HEK293T (cell line): Measurements from ENCODE around the gene PPIE.

ENCODE experiments used
- BHLHE40 ChIP-seq: fragments of 450-650 bp; IDR thresholded peaks from 2 replicates; pipeline ENCODE4 v1.6.1; 2016; ENCODE audit warnings: mild to moderate bottlenecking, moderate library complexity, borderline replicate concordance
- CTBP1 ChIP-seq: fragments of 450-650 bp; IDR thresholded peaks from 2 replicates; pipeline ENCODE4 v1.6.1; 2016; ENCODE audit warnings: borderline replicate concordance
- ELF4 ChIP-seq: fragments of 450-650 bp; IDR thresholded peaks from 2 replicates; pipeline ENCODE4 v1.6.1; 2017; ENCODE audit warnings: antibody characterized with exemption
- FOXK2 ChIP-seq: fragments of 450-650 bp; IDR thresholded peaks from 2 replicates; pipeline ENCODE4 v1.6.1; 2016; ENCODE audit warnings: mild to moderate bottlenecking
- L3MBTL2 ChIP-seq: fragments of 450-650 bp; conservative IDR thresholded peaks from 2 replicates; pipeline ENCODE4 v1.6.1; 2016; ENCODE audit warnings: mild to moderate bottlenecking
- LEF1 ChIP-seq: fragments of 450-650 bp; IDR thresholded peaks from 2 replicates; pipeline ENCODE4 v1.6.1; 2017; ENCODE audit warnings: mild to moderate bottlenecking, borderline replicate concordance
- NFRKB ChIP-seq: fragments of 450-650 bp; IDR thresholded peaks from 2 replicates; pipeline ENCODE4 v1.6.1; 2016; ENCODE audit warnings: mild to moderate bottlenecking, moderate library complexity
- SP1 ChIP-seq: fragments of 450-650 bp; IDR thresholded peaks from 2 replicates; pipeline ENCODE4 v1.6.1; 2017
- TARDBP ChIP-seq: fragments of 450-650 bp; IDR thresholded peaks from 2 replicates; pipeline ENCODE4 v1.6.1; 2016
- ZNF384 ChIP-seq: fragments of 450-650 bp; IDR thresholded peaks from 2 replicates; pipeline ENCODE4 v1.6.1; 2016

- TF ChIP-seq ELF4 (no peak), CTBP1 (no peak), LEF1 (no peak), TARDBP (no peak), SP1 (no peak), ZNF384 (no peak), NFRKB (no peak), FOXK2 (no peak), L3MBTL2 (no peak), BHLHE40 (no peak)
These were observed 14.0 kb downstream of the PPIE start for GRCh38 chr1:39752703-39753102.
